ENCODE data around the gene RCAN2.

DNA sequence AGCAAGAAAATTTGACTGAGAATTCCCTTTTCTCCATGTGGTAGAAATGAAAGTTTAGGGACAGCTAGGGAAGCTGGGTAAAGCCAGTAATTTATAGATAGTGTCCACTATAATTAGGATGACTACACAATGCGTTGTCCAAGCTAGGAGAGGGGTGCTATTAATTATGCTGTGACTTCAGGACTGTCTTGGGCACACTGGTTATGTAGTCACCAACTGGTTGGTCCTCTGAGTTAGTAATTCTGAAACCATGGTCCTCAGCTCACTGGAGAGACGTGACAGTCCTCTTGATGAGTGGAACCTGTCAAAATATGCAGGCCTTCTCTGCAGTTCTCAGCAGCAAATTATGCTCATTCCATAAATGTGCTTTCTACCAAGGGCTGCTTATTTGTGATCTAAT is 225.9 kb downstream of the RCAN2 start:
- no peak for TF ChIP-seq POLR2AphosphoS5 (IDR thresholded peaks at IDR 0.05)
- TF ChIP-seq, protein P1, sequence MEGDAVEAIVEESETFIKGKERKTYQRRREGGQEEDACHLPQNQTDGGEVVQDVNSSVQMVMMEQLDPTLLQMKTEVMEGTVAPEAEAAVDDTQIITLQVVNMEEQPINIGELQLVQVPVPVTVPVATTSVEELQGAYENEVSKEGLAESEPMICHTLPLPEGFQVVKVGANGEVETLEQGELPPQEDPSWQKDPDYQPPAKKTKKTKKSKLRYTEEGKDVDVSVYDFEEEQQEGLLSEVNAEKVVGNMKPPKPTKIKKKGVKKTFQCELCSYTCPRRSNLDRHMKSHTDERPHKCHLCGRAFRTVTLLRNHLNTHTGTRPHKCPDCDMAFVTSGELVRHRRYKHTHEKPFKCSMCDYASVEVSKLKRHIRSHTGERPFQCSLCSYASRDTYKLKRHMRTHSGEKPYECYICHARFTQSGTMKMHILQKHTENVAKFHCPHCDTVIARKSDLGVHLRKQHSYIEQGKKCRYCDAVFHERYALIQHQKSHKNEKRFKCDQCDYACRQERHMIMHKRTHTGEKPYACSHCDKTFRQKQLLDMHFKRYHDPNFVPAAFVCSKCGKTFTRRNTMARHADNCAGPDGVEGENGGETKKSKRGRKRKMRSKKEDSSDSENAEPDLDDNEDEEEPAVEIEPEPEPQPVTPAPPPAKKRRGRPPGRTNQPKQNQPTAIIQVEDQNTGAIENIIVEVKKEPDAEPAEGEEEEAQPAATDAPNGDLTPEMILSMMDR (IDR thresholded peaks at IDR 0.05): no peak
